Measurements from ENCODE around the gene LARGE1.
"Not testable (repeated sequence)": the region's sequence is repeated elsewhere in the genome, so short reads cannot be mapped to it uniquely, and the experiment has no call there.

Gene LARGE1

GRCh38 chr22:33599596-33599995 is 320.7 kb downstream of the LARGE1 start:
- DNase-seq (ENCODE audit: low read depth, low spot score), result no peak

DNA sequence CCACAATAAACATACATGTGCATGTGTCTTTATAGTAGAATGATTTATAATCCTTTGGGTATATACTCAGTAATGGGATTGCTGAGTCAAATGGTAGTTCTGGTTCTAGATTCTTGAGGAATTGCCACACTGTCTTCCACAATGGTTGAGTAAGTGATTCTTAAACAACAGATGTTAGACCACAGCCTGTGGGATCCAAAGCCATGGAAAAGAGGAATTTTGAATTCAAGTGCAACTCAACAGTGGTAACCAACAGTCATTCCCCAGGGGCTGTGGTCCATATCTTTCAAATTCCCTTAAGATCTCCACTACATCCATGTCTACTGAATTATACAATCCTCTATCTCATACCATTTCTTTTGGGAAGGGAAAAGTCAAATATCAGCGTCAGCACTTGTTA is 321.5 kb downstream of the LARGE1 start:
- no peak for DNase-seq (ENCODE audit: low read depth, low spot score)

- DNase-seq (ENCODE audit: low read depth, low spot score), result no peak
These were observed 322.8 kb downstream of the LARGE1 start for GRCh38 chr22:33597274-33597985.

GRCh38 chr22:33593818-33594217 is 326.5 kb downstream of the LARGE1 start:
- no peak for DNase-seq (ENCODE audit: low read depth, low spot score)

DNA sequence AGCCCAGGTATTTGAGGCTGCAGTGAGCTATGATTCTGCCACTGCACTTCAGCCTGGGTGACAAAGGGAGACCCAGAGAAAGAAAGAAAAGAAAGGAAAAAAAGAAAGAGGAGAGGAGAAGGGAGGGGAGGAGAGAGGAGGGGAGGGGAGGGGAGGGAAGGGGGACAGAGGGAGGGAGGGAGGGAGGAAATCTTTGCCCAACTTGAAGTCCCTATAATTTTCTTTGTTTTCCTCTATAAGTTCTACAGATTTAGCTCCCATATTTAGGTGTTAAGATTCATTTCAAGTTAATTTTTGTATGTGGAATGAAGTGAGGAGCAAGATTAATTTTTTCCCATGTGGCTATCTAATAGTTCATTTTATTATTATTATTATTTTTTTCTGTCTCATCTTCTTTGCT is 328.3 kb downstream of the LARGE1 start:
- no peak for DNase-seq (ENCODE audit: low read depth, low spot score)

GRCh38 chr22:33589297-33589696 is 331.0 kb downstream of the LARGE1 start:
- DNase-seq (ENCODE audit: low read depth, low spot score), result no peak

DNA sequence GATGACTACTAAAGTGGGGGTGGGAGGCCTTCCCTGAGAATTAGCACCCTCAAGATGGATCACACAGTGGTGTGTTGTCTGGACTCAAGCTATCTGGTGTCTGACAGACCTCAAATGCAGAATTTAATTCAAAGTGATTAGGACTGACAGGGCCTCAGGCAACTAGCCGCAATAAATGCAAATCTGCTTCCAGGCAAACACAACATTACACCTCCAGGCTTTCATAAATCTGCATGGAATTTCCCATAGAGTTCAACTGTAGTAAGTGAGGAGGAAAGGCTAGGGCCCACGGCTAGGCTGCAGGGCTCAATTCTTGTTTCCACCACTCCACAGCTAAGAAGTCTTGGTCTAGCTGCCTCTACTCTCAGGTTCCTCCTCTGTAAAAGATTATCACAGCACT is 331.4 kb downstream of the LARGE1 start:
- DNase-seq (ENCODE audit: low read depth, low spot score), result no peak

GRCh38 chr22:33584152-33584551 is 336.1 kb downstream of the LARGE1 start:
- DNase-seq (ENCODE audit: low read depth, low spot score), result no peak

DNA sequence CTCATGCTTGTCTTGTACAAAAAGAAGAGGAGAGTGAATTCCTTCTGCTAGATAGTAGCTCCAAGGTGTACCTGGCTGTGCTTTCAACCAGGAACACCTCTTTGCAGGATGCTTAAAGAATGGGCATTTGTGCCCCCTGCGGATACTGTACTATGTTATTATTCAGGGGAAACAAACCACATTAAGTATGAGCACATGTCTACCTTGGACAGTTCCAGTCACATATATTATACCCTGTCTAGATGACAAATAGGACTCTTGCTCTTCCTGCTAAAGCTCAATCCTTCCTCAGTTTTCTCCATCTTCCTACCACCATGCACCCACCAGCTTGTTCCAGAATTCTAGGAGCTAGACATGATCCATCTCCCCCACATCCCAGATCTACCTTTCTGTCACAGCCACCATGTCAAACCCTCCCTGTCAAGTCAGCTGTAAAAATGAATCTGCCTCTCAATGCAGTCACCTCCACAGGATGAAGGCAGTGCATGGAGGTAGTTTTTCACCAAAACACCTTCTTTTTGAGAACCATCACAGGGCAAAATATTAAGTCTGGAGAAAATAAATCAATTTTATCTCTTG is 337.4 kb downstream of the LARGE1 start:
- DNase-seq (ENCODE audit: low read depth, low spot score), result no peak

GRCh38 chr22:33580310-33580709 is 340.0 kb downstream of the LARGE1 start:
- DNase-seq (ENCODE audit: low read depth, low spot score), result no peak

DNA sequence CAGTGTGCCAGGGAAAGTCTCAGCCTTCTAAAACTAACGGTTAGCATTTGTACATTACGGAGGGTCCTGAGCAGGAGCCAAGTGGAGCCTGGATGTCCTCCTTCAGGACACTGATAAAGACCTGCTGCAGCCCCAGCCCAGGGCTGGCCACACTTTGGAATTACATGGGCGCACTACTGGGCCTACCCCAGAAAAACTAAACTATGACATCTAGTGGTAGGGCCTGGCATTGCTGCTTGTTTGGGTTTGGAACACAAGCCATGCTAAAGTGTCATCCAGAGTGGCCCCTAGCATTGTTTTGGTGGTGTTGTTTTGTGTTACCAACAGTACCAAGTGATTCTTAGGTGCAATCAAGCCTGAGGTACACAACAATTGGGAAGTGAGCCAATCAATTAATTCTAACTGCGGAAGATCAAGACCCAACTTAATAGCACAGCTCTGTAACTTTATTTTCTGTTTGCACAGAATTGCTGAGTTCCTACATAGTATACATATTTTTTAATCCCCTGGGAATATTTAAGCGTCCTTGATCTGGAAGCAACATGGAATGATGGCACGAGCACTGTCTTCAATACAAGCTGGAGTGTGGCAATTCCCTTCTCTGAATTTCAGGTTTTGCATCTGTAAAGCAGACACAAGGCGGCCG is 340.7 kb downstream of the LARGE1 start:
- no peak for DNase-seq (ENCODE audit: low read depth, low spot score)

GRCh38 chr22:33578752-33579151 is 341.5 kb downstream of the LARGE1 start:
- DNase-seq (ENCODE audit: low read depth, low spot score), result no peak

- no peak for DNase-seq (ENCODE audit: low read depth, low spot score)
These were observed 342.3 kb downstream of the LARGE1 start for GRCh38 chr22:33577862-33578411.

- no peak for DNase-seq (ENCODE audit: low read depth, low spot score)
These were observed 344.1 kb downstream of the LARGE1 start for GRCh38 chr22:33576205-33576604.

DNA sequence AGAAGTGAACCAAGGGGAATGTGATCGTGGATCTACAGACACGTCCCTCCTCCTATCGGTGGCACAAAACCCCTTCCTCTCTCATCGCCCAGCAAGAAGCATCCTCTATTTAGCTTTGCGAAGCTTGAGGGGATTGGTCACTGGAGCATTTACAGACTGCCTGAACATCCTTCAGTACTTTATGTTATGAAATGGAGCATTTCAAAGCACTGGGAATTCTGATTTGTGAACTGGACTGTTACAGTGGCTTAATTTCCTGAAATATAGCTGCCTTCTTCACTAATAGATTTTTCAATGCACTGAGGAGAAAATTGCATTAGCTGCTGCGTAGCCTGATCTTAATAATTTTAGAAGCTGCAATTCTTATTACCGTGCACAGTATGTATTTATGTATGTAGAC is 344.5 kb downstream of the LARGE1 start:
- no peak for DNase-seq (ENCODE audit: low read depth, low spot score)

DNA sequence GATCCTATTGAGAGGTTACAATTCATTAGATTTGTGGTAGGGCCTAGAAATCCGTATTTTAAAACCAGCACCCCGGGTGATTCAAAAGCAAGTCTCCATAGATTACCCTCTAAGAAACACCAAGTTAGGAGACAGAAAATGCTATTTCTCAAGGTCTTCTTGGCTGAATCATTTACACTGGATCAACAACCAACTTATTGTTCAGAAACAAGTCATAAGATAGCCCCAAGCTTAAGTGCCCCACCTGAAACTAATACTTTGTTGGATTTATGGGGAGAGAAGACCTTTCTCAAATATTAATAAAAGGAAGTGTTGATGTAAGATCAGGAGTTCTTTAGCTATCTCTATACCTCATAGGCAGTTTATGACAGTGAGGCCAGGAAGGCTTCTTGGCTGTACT is 345.2 kb downstream of the LARGE1 start:
- DNase-seq (ENCODE audit: low read depth, low spot score), result no peak

GRCh38 chr22:33573479-33573878 is 346.8 kb downstream of the LARGE1 start:
- no peak for DNase-seq (ENCODE audit: low read depth, low spot score)

DNA sequence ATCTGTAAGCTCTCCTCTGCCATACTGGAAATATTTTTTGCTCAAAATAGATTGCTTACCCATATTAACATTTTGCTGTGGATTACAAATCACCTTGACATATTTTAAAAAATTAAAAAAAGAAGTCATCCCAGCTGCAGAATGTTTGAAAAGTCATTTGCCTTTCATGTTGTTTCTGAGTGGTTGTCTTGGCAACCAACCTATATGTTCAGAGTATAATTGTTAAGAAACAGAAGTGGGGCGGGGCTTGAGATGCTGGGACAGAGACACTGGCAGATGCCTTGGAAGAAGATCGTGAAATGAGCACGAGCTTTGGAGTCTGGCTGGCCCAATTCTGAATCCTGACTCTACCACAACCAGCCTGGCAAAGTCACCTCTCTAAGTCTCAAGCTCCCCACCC is 348.2 kb downstream of the LARGE1 start:
- no peak for DNase-seq (ENCODE audit: low read depth, low spot score)

GRCh38 chr22:33570110-33570509 is 350.2 kb downstream of the LARGE1 start:
- DNase-seq (ENCODE audit: low read depth, low spot score), result no peak

GRCh38 chr22:33569559-33569958 is 350.7 kb downstream of the LARGE1 start:
- no peak for DNase-seq (ENCODE audit: low read depth, low spot score)

GRCh38 chr22:33569018-33569417 is 351.3 kb downstream of the LARGE1 start:
- no peak for DNase-seq (ENCODE audit: low read depth, low spot score)

- not testable (repeated sequence) for DNase-seq (ENCODE audit: low read depth, low spot score)
These were observed 353.8 kb downstream of the LARGE1 start for GRCh38 chr22:33566495-33566894.

DNA sequence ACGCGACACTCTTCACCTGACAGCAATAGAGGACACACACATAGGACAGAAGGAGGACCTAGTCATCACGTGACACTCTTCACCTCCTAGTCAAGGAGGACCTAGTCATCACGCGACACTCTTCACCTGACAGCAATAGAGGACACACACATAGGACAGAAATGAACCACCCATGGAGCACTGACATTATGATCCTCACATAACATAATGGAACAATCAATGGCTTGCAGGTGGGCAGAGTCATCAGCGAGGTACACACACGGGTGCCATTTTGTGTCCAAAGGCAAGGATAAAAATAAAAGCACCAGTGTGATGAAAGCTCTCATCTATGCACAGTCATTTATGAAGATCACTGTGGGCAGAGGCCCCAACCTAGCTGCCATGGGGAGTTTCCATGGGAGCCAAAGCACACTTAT is 354.7 kb downstream of the LARGE1 start:
- DNase-seq (ENCODE audit: low read depth, low spot score), result no peak
